ENCODE measurements around the gene CD300LF.

DNA sequence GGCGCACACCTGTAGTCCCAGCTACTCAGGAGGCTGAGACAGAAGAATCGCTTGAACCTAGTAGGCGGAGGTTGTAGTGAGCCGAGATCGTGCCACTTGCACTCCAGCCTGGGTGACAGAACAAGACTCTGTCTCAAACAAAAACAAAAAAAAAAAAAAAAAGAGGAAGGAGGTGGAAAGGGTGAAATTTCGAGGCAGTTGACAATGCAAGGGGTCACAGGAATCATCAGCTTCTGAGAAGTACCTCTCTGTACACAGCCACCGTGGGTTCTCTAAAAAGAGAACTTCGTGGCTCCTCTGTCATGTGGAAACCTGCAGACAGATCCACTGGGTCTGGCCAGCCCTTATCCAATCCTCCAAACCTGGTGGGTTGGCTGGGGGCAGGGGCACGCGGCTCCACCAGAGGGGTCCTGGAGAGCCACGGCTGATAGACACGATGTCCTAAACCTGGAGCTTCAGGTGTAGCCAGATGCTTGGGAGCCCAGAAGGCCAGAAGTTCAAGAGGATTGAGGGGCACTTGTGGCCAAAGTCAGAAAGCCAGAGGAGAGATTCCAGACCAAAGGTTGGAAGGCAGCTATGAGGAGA is 540 bp upstream of the CD300LF start:
- TF ChIP-seq, protein P1, sequence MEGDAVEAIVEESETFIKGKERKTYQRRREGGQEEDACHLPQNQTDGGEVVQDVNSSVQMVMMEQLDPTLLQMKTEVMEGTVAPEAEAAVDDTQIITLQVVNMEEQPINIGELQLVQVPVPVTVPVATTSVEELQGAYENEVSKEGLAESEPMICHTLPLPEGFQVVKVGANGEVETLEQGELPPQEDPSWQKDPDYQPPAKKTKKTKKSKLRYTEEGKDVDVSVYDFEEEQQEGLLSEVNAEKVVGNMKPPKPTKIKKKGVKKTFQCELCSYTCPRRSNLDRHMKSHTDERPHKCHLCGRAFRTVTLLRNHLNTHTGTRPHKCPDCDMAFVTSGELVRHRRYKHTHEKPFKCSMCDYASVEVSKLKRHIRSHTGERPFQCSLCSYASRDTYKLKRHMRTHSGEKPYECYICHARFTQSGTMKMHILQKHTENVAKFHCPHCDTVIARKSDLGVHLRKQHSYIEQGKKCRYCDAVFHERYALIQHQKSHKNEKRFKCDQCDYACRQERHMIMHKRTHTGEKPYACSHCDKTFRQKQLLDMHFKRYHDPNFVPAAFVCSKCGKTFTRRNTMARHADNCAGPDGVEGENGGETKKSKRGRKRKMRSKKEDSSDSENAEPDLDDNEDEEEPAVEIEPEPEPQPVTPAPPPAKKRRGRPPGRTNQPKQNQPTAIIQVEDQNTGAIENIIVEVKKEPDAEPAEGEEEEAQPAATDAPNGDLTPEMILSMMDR (optimal IDR thresholded peaks at IDR 0.05 in 1 of 3, IDR thresholded peaks at IDR 0.05 in 1 of 3, conservative IDR thresholded peaks at IDR 0.05 in 1 of 3; ENCODE audit: extremely low read depth in 1 of 3, insufficient read depth in 2 of 3, low read length in 3 of 3) = no peak
- no peak for TF ChIP-seq EZH2 (IDR thresholded peaks at IDR 0.05; ENCODE audit: low read length)

Measured in keratinocyte (primary cell).